ENCODE measurements around the gene QSER1.

- TF ChIP-seq CTCF (IDR thresholded peaks at IDR 0.05; ENCODE audit: insufficient read depth, low read length), result no peak
- TF ChIP-seq POLR2AphosphoS5 (IDR thresholded peaks at IDR 0.05; ENCODE audit: low read depth), result no peak
- no peak for TF ChIP-seq REST (IDR thresholded peaks at IDR 0.05; ENCODE audit: insufficient replicate concordance, low read depth)
- TF ChIP-seq GABPA (IDR thresholded peaks at IDR 0.05; ENCODE audit: low read depth), result no peak
- TF ChIP-seq SPI1 (IDR thresholded peaks at IDR 0.05; ENCODE audit: borderline replicate concordance, low read depth), result no peak
Observed at GRCh38 chr11:32905028-32905667, 12.5 kb downstream of the QSER1 start.

Data from HL-60 (cell line).